Germinal center (tissue), 1 donor: ENCODE results near the gene SCARB1.

Experiments
- DNase-seq: peaks from one replicate; pipeline ENCODE4 v3.0.0; 2012; ENCODE audit warnings: mixed read lengths, low spot score

Gene SCARB1

DNA sequence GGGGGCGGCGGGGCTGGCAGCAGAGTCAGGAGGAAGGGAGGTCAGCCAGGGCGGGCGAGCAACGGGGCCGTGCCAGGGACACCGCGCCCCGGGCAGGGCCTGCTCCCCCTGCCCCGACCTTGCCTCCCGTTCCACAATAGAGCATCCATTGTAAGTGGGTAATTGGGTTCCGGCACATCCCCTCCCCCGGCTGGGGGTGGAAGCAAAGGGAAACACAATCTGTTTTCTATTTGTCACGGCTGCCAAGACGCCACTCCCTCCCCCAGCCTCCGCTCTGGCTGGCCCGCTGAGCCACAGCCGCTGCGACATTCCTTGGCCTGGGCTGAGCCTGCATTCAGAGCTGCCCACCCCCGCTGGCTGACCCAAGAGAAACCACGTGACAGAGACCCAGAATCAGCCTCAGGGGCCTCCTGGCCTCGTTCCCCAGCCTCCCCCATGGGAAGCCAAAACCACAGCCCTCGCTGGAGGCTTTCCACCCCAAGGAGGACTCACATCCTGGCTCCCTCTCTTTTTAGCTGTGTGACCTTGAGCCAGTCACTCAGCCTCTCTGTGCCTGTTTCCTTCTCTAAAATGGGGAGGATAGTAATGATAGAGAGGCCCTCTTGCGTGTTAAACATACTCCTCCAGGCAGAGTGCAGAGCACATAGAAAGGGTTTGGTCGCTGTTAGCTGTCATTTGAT, 117.6 kb downstream of the SCARB1 start:
- no peak for DNase-seq

DNA sequence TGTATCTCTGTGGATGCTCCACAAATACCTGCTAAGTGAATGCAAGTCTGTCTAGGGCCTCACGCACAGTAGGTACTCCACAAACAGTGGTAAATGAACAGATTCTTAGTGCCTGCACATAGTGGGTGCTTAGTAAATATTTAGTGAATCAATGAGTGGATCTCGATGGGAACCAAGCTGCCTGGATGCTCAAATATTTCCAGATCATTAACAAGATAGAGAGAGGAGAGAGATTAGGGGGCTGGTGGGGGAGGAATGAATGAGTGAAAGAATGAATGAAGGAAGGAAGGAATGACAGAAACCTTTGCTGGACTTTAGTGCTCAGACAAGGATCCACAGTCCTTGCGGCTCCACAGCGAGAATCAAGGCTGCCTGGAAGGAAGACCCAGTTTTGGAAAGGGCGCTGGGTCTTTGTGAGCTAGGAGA, 118.2 kb downstream of the SCARB1 start:
- DNase-seq = no peak

DNA sequence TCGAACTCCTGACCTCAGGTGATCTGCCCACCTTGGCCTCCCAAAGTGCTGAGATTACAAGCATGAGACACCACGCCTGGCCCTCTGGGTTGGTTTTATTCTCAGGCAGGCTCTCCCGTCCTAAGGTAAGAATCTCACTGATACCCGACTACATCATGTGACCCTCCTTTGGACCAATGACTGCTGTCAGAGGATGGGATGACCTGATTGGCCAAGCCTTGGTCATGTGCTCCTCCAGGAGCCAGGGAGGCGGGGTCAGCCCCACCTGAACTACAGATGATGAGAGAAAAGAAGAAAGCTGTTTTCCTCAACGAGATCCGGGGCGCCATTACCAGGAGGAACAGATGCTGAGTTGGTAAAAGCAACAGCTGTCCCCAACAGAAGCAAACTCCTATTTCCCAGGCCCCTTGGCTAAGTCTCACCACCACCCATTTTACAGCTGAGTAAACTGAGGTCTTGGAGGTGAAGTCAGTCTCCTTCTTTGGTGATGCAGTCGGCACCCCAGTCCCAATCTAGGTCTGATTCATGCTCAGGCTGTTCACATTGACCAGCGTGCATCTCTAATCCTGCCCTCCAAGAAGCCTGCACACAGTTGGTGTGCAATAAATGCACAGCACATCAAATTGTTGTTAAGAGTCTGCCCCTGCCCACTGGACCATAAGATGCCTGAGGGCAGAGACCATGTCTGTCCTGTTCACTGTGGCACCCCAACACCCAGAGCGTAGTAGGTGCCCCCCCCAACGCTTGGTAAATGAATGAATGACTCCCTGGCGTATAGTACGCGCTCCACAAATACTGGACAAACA, 118.8 kb downstream of the SCARB1 start:
- peak; percentile 75 for DNase-seq

DNA sequence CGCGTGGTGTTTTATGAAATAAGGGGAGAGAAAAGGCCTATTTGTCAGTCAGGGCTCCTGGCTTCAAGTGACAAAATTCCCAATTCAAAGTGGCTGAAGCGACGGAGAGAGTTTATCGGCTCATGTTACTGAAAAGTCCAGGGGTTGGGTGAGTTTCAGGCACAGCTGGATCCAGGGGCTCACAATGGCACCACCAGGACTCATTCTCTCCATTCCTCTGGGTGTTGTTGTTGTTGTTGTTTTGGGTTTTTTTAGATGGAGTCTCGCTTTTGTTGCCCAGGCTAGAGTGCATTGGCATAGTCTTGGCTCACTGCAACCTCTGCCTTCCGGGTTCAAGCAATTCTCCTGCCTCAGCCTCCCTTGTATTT, 119.4 kb downstream of the SCARB1 start:
- no peak for DNase-seq

DNA sequence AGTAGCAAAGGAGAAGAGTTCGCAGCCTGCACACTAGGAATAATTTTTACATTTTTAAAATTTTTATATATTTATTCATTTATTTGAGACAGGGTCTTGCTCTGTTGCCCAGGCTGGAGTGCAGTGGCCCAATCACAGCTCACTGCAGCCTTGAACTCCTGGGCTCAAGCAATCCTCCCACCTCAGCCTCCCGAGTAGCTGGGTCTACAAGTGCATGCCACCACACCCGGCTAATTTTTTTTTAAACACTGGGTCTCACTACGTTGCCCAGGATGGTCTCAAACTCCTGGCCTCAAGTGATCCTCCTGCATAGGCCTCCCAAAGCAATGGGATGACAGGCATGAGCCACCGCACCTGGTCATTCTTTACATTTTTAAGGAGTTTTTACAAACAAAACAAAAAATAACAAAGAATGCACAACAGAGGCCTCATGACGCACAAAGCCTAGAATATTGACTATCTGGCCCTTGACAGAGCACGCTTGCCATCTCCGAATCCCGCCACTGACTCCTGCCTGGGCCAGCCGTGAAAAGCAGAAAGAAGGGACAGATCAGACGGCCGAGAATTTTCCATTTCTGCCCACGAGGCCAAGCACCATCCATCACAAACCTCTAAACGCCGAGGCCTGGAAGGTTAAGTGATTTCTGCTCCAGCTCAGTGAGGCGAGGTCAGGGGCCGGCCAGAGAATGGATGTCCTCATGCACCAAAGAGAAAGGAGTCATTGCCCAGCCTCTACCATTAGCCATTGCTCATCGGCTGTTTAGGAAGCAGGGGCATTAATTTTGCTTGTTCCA, 120.0 kb downstream of the SCARB1 start:
- DNase-seq = no peak

DNA sequence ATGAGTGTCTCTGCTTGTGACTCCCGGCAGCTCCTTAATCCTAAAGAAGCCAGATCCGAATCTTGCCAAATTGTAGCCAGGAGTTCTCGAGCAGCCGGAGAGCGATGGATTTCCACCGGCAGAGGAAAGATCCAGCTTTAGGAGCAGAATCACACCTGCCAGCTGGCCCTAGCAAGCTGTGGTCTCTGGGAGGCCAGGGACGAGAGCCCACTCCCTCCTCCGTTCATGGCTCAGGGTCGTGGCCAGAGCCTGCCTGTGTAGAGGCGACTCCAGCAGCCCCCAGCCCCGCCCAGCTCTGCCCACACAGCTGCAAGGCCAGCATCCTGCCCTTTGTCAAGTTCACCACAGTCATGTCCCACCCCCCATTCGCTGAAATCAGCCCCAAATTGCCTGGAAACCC, 121.0 kb downstream of the SCARB1 start:
- no peak for DNase-seq

DNA sequence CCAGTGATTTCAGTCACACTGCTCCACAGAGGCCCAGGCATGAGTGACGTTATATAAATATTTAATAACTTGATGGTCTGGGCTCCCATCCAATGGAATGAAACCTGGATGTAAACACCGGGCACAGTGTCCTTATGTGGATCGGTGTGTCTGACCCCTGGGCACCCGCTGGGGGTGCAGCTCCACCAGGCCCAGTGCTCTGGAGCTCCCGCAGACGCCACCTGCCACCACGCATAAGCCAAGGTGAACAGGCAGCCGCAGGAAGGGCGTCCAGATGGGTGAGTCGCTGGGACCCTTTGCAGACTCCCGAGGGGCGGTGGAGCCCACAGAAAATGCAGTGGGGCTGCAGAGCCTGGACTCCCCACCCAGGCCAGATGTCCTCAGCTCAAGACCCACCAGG, 121.6 kb downstream of the SCARB1 start:
- no peak for DNase-seq

DNA sequence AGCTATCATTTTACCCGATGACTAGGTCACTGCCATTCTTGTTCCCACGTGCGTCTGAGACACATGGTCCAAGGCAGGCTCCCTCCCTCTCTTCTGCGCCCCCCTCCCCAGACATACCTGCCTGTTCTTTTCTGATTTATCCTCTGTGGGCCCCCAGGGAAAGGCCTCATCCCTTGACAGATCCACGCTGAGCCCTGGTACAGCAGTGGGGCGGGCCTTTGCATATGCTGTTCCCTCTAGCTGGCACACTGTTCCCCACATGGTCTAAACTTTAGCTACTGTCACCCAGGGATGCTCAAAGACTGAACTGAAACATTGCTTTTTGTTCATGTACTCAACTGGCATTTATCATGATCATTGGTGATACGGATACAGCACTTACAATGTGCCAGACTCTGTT, 122.5 kb downstream of the SCARB1 start:
- no peak for DNase-seq

DNA sequence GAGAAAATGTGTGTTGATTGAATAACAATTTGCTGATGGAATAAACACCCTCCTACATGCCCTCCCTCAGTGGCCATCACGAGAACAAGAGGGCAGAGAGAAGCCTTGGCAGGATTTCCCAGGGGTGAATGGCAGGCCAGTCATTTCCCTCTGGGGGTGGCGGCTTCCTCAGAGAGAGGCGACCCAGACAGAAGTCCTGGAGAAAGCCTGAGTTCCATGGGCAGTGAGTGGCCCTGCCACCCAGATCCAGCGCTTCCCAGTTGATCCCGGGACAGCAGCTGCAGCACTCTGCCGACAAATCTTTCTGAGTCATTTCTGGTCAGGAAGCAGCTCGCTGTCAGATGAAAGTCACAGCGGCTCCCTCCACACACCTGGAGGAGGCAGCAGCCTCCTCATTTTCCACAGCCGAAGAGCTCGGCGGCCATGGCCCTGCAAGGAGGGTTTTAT, 123.0 kb downstream of the SCARB1 start:
- no peak for DNase-seq

DNA sequence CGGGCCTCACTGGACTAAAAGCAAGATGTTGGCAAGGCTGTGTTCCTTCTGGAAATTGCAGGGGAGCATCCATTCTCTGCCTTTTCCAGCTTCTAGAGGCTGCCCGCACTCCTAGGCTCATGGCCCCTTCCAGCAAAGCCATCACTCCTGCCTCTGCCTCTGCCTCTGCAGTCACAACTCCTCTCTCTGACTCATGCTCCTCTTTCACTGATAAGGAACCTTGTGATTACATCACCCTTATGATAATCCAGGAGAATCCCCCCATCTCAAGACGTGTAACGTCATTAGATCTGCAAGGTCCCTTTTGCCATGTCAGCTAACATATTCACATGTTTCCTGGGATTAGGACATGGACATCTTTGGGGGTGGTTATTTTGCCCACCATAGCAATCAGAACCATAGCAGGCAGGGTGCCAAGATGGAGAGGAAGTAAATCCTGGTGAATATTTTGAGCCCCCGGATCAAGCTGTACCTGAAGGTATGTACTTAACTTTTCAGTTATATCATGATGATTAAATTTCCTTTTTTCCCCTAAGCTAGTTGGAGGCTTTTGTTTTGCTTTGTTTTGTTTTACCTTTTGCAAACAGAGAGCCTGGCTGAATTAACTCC, 123.6 kb downstream of the SCARB1 start:
- DNase-seq = no peak

DNA sequence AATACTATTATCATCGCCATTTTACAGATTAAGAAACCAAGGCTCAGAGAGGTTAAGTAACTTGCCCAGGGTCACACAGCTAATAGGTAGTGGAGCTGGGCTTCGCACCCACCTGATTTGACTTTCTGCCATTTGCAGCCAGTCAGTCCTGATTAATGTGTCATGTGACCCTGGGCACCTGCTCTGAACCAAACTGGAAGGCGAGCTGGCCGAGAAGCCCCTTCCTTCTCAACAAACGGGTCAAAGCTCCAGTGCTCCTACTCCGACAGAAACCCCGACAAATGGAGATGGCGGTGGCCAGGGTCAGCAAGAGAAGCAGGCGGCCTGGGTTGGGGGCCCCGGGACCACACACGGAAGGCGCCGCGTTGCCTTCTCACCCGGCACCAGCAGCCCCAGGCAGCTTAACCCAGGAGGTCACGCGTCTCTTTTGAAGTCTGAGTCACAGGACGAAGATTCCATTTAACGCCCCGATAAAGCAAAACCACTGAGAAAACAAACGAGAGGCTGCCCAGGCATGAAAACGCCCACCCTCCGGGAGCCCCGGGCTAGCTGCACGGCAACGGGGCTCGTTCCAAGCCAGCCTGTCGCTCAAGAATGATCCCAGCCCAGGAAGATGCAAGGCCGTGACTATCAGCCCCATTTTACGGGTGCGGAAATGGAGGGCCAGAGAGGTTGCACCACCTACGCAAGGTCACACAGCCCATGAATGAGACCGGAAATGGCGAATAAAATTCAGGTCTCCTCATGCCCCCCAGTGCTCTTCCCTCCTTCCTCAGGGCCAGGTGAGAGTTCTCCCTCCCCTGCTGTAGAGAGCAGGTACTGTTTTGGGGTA, 124.8 kb downstream of the SCARB1 start:
- no peak for DNase-seq

DNA sequence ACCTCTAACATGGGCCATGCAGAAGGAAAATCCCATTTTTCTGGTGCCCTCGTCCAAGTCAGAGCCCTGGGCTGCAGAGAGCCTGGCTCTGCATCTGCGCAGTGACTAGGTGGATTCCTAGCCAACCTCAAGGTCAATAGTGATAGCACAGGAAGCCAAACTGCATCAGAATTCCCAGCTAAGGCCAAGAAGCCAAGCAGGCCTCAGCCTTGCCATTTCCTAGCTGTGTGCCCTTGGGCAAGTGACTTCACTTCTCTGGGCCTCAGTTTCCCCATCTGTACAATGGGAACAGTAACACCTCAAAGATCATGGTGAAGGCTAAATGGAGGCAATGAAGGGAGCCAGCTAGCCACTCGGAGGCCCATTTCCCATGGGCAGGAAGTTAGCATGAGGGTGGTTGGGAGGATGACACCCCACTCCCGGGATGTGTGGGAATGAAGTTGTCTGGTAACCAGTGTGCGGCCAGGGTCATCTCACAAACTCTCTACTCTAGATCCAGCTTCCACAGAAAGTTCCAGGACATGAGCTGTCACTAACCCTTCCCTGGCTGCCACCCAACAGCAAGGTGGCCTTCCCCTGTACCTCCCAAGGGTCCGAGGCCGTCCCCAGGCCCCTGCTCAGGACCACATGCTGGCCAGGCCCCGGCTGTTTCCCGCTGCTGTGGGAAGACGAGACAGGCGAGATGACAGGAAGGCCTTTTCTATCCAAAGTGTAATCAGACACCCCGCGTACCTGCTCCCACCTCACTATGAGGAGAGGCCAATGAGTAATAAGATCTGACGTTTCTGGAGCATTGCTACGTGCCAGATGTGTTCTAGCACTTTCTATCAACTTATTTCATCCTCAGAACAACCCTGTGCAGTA, 125.7 kb downstream of the SCARB1 start:
- no peak for DNase-seq

DNA sequence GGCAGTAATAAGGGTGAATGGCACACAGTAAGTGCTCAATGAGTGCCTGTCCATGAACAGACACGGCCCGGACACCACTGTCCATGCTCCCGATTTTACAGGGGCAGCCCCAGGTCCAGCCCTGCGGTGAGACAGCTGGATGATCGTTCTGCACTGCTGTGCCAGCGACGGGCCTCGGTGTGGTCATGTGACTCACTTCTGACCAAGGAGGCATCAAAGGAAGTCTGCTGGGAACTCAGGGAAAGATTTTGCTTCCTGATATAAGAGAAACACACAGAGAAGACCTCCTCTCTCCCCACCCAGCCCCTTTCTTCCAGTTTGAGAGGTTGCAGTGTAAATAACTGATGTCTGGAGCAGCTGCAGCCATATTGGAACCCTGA, 126.6 kb downstream of the SCARB1 start:
- no peak for DNase-seq

DNA sequence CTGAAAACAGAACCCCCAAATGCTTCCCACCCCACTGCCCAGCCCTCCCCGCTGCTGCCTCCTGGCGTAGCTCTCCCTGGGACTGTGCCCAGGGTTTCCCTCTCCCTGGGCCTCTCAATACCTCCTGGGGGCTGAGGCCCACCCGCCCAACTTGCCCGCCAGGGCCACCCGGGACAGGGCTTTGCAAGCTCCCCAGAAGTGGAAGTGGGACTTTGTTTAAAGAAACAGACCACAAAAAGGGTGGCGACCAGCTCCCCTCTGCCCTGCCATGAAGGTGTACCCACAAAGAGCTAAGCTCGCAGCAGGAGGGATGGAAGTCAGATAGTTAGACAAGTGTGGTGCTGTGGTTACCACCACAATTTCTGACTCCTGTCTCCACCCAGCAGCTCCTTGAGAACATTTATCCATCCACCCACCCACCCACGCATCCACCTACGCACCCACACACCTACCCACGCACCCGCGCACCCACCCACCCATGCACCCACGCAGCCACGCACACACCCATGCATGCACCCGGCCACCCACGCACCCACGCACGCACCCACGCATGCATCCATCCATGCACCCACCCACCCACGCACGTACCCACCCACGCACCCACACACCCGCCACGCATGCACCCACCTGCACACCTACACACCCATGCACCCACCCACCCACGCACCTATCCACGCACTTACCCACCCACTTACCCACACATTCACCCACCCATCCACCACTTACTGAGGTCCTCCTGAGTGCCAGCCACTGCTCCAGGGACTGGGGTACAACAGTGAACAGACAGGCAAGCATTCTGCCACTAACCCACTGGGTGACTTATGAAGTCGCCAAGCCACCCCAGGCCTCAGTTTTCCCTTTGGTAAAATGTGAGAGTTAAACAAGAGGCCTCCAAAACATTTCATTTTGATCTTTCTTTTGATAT, 127.3 kb downstream of the SCARB1 start:
- DNase-seq = no peak

DNA sequence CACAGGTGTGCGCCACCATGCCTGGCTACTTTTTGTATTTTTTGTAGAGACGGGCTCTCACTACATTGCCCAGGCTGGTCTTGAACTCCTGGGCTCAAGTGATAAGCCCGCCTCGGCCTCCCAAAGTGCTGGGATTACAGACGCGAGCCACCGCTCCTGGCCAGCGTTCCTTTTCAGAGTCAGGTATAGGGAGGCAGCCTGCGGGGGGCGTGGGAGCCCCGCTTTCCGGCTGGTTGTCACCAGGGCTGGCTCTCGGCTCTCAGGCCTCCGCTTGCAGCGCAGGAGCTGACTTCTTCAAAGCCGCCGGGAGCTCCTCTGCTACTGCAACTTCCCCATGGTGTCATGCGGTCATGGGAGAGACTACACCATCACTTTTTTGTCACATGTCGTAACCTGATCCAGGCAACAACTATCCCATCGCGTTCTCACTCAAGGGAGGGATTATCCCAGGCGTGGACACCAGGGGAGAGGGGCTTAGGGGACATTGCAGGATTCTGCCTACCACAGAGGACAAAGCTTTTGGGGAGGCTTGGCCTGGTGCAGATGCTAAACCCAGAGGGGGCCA, 129.4 kb downstream of the SCARB1 start:
- DNase-seq = no peak

DNA sequence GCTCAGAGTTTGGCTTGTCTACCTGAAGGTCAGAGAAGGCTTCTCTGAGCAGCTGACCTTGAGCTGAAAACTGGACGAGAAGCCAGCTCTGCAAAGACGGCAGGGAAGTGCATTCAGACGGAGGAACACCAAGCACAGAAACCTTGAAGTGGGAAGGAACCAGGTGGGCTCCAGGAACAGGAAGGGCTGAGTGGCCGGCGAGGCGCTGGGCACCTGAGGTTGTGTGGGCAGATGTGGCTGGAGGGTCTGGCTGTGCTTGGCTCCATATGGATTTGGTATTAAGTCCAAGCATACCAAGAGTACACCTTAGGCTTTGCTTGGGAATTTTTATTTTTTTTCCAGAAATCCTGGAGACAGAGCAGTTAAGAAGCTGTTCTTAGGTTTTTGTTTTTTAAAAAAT, 130.6 kb downstream of the SCARB1 start:
- no peak for DNase-seq

DNA sequence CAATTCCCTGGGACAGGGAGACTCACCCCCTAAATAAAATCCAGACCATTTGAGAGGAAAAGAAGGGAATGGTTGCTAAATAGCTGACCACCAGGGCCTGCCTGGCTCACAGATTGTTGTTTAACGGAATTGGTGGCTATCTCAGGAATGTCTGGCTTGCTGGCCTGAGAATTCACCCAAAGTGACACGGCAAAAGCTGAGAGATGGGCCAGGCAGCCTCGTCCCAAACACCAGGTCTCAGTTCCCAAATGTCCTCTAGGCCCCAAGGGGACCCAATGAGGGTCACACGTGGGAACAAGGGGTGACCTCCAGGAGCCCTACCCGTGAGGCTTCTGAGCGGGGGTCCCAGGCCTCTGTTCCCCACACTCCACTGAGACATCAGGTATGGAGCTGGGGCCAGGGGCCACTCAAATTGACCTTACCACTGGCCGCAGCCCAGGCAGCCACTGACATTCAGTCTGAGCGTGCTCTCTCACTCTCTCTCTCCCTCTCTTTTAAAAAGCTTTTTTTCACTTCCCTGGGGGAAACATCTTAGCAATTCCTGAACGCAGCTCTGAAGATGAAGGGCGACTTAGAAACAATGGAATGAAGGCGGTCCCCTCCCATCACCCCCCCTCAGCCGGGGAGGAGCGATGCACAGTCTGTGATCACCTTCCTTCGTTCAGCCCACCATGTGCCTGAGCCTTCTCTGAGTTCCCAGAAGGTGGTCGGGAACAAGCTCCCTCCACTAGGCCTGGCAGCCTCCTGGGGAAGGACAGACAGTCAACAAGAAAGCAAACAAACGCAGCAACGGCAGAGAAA, 131.2 kb downstream of the SCARB1 start:
- DNase-seq = no peak

DNA sequence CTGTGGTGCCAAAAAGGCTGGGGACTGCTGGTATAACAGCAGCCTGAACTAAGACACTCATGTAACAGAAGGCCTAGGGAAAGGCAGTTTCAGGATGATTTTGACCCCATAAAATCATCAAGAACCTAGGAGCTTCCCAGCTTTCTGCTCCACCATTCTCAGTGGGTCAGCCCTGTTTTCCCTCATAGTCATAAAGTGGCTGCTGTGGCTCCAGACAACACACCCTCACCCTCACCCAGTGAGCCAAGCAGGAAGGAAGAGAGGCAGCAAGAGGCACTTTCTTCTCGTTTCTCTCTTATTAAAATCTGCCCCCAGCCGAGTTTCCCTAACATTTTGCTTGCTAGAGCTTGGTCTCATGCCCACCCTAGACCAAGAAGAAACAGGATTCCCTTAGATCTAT, 131.8 kb downstream of the SCARB1 start:
- no peak for DNase-seq
